ENCODE measurements around the gene MAP4K4. TPM values are rescaled to one million over a fixed set of nuclear protein-coding genes. Genes with fewer than 3 reads are reported as not detected.

Gene MAP4K4
- total RNA-seq, 2 donors from 2014 or later = 47.5 to 50.4 TPM

- DNase-seq (ENCODE audit: low spot score) = no peak
- TF ChIP-seq CTCF (IDR thresholded peaks at IDR 0.05) = no peak
- Histone ChIP-seq H3K36me3 (no peaks in the 10 kb centered on the region), H3K4me3 (no peak overlapping the region), H3K27me3 (no peaks in the 10 kb centered on the region), H3K9me3 (no peaks in the 10 kb centered on the region), H3K27ac (no peak overlapping the region), H3K4me1 (peaks cover 0 to 66% of the 10 kb centered on the region in 2 donors)
Observed at GRCh38 chr2:101752716-101753616, 55.5 kb downstream of the MAP4K4 start.

- Histone ChIP-seq H3K27me3 (no peaks in the 10 kb centered on the region), H3K36me3 (no peaks in the 10 kb centered on the region), H3K4me3 (no peak overlapping the region), H3K4me1 (peaks cover 0 to 73% of the 10 kb centered on the region in 2 donors), H3K27ac (no peak overlapping the region), H3K9me3 (no peaks in the 10 kb centered on the region)
- no peak for DNase-seq (ENCODE audit: low spot score)
- no peak for TF ChIP-seq CTCF (IDR thresholded peaks at IDR 0.05)
Observed at GRCh38 chr2:101753720-101754490, 56.4 kb downstream of the MAP4K4 start.

- no peak for DNase-seq (ENCODE audit: low spot score)
- no peaks in the 10 kb centered on the region for H3K9me3 ChIP-seq
- no peak overlapping the region for H3K27ac ChIP-seq
- H3K27me3 ChIP-seq = no peaks in the 10 kb centered on the region
- H3K36me3 ChIP-seq = no peaks in the 10 kb centered on the region
- H3K4me1 ChIP-seq = peaks cover 0 to 75% of the 10 kb centered on the region in 2 donors
- H3K4me3 ChIP-seq = no peak overlapping the region
- no peak for TF ChIP-seq CTCF (IDR thresholded peaks at IDR 0.05)
Observed at GRCh38 chr2:101754618-101755017, 57.1 kb downstream of the MAP4K4 start.

GRCh38 chr2:101756266-101756665 is 58.8 kb downstream of the MAP4K4 start:
- peaks cover 0 to 66% of the 10 kb centered on the region in 2 donors for H3K4me1 ChIP-seq
- no peaks in the 10 kb centered on the region for H3K27me3 ChIP-seq
- no peaks in the 10 kb centered on the region for H3K36me3 ChIP-seq
- no peaks in the 10 kb centered on the region for H3K9me3 ChIP-seq
- H3K27ac ChIP-seq = no peak overlapping the region
- no peak for TF ChIP-seq CTCF (IDR thresholded peaks at IDR 0.05)
- no peak overlapping the region for H3K4me3 ChIP-seq
- no peak for DNase-seq (ENCODE audit: low spot score)

GRCh38 chr2:101758001-101758400 is 60.5 kb downstream of the MAP4K4 start:
- DNase-seq (ENCODE audit: low spot score) = no peak
- no peaks in the 10 kb centered on the region for H3K9me3 ChIP-seq
- TF ChIP-seq CTCF (IDR thresholded peaks at IDR 0.05) = no peak
- H3K27ac ChIP-seq = no peak overlapping the region
- H3K36me3 ChIP-seq = no peaks in the 10 kb centered on the region
- H3K27me3 ChIP-seq = no peaks in the 10 kb centered on the region
- no peak overlapping the region for H3K4me3 ChIP-seq
- H3K4me1 ChIP-seq = peaks cover 0 to 65% of the 10 kb centered on the region in 2 donors

All from right atrium auricular region (tissue), 2 donors.